ENCODE measurements around the gene FRAS1.

DNA sequence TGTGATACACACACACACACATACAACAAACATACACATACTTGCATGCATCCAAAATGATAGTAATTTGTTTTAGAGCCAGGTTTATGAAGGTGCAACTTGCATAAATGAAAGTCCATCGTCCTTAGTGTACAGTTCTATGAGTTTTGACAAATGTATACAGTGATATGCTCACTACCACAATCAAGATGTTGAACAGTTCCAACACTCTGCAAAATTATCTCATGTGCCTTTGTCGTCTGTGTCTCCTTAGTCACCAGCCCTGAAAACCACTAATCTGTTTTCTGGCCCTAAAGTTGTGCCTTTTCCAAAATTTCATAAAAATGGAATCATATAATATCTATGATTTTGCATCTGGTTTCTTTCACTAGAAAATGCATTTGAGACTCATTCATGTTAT is 426.7 kb downstream of the FRAS1 start:
- TF ChIP-seq, protein P1, sequence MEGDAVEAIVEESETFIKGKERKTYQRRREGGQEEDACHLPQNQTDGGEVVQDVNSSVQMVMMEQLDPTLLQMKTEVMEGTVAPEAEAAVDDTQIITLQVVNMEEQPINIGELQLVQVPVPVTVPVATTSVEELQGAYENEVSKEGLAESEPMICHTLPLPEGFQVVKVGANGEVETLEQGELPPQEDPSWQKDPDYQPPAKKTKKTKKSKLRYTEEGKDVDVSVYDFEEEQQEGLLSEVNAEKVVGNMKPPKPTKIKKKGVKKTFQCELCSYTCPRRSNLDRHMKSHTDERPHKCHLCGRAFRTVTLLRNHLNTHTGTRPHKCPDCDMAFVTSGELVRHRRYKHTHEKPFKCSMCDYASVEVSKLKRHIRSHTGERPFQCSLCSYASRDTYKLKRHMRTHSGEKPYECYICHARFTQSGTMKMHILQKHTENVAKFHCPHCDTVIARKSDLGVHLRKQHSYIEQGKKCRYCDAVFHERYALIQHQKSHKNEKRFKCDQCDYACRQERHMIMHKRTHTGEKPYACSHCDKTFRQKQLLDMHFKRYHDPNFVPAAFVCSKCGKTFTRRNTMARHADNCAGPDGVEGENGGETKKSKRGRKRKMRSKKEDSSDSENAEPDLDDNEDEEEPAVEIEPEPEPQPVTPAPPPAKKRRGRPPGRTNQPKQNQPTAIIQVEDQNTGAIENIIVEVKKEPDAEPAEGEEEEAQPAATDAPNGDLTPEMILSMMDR (conservative IDR thresholded peaks at IDR 0.05) = no peak
- TF ChIP-seq EZH2 (IDR thresholded peaks at IDR 0.05; ENCODE audit: low read depth) = no peak
